ENCODE data around the gene PHACTR2. TPM values are rescaled to one million over a fixed set of nuclear protein-coding genes. Genes with fewer than 3 reads are reported as not detected.

The PHACTR2 gene
- total RNA-seq, 2 donors from 2014 or later = 164 to 222 TPM

GRCh38 chr6:143802833-143803565 lies 125.2 kb downstream of the PHACTR2 start:
- Histone ChIP-seq H3K9me3 (ENCODE audit: control insufficient read depth, low read length) (peaks cover 12% of the 10 kb centered on the region), H3K4me3 (ENCODE audit: low read length) (no peak overlapping the region), H3K4me1 (ENCODE audit: control insufficient read depth, insufficient read depth, low read length) (no peaks in the 10 kb centered on the region), H3K9ac (ENCODE audit: extremely low read depth, low read length, poor library complexity, severe bottlenecking) (no peak overlapping the region), H3K36me3 (ENCODE audit: control insufficient read depth, insufficient read depth, low read length) (peaks cover 85% of the 10 kb centered on the region), H3K27ac (ENCODE audit: low read depth, low read length) (no peak overlapping the region), H3K27me3 (ENCODE audit: control insufficient read depth, insufficient read depth, low read length, poor library complexity, severe bottlenecking) (no peaks in the 10 kb centered on the region)
- Mint-ChIP-seq H3K36me3 (ENCODE audit: low read depth) (peaks cover 84% of the 10 kb centered on the region), H3K4me1 (peaks cover 1% of the 10 kb centered on the region), H3K27ac (peak overlapping the region; percentile 5), H3K27me3 (ENCODE audit: insufficient read depth) (no peaks in the 10 kb centered on the region), H3K9me3 (peaks cover 30% of the 10 kb centered on the region), H3K4me3 (no peak overlapping the region)
- DNase-seq = no peak
- 90 to 97% methylated on average over 7 of the region's 8 CpGs for WGBS, 2 experiments (ENCODE audit: insufficient coverage in 1 of 2, insufficient read length in 1 of 2)
- TF ChIP-seq CTCF (conservative IDR thresholded peaks at IDR 0.05) = no peak

DNA sequence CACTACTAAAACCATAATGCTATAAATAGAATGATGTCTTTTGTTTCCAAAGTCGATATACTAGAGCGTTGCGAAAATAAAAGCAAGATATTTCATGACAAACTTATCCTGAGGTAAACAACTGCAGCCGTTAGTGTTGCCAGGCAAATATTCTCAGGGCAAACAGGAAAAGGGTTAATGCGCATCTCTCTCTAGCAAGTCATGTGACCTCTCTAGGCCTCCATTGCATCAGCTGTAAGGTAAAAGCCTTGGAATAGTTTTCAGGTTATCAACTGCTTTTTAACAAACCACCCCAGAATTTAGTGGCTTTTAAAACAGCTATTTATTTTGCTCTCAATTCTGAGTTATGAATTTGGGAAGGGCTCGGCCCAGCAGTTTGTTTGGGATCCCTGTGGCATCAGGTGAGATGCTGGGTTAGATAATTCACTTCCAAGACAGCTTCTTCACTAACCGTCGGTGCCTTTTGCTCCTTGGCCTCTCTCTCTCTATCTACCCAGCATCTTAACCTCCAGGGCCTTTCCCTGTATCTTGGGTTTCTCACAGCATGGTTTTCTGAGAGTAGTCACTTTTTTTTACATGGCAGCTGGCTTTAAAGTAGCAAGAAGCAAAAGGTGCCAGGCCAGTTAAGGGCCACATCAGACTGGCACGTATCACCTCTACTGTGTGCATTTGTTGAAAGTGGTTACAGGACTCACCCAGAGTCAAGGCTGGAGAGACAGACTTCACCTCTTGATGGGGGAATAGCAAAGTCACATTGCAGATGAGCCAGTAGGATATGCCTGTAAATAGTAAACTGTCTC lies 126.2 kb downstream of the PHACTR2 start:
- Mint-ChIP-seq H3K27ac (peak overlapping the region; percentile 79), H3K9me3 (peaks cover 21% of the 10 kb centered on the region), H3K4me3 (no peak overlapping the region), H3K4me1 (peaks cover 1% of the 10 kb centered on the region), H3K27me3 (ENCODE audit: insufficient read depth) (no peaks in the 10 kb centered on the region), H3K36me3 (ENCODE audit: low read depth) (peaks cover 81% of the 10 kb centered on the region)
- DNase-seq = peak; percentile 54
- WGBS, 2 experiments (ENCODE audit: insufficient coverage in 1 of 2, insufficient read length in 1 of 2) = 93 to 95% methylated on average over 8 to 9 of the region's 9 CpGs
- no peak overlapping the region for H3K9ac ChIP-seq (ENCODE audit: extremely low read depth, low read length, poor library complexity, severe bottlenecking)
- peaks cover 89% of the 10 kb centered on the region for H3K36me3 ChIP-seq (ENCODE audit: control insufficient read depth, insufficient read depth, low read length)
- peaks cover 5% of the 10 kb centered on the region for H3K9me3 ChIP-seq (ENCODE audit: control insufficient read depth, low read length)
- no peak overlapping the region for H3K27ac ChIP-seq (ENCODE audit: low read depth, low read length)
- no peak overlapping the region for H3K4me3 ChIP-seq (ENCODE audit: low read length)
- H3K4me1 ChIP-seq (ENCODE audit: control insufficient read depth, insufficient read depth, low read length) = no peaks in the 10 kb centered on the region
- TF ChIP-seq CTCF (conservative IDR thresholded peaks at IDR 0.05) = no peak
- H3K27me3 ChIP-seq (ENCODE audit: control insufficient read depth, insufficient read depth, low read length, poor library complexity, severe bottlenecking) = no peaks in the 10 kb centered on the region

DNA sequence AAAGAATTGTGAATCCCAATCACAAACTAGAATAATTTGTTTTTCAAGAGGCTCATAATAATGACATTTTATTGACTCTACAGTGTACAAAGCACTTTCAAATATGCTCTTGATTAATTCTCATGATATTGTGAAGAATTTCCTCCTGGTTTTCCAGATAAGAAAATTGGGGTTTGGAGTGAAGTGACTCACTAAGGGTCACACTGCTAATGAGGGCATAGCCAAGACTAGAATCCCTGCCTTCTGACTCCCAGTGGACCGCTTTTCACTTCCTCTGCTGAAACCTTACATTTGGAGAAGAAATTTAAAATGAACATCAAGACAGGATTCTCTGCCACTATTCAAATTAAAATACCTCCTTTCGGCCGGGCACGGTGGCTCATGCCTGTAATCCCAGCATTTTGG lies 127.1 kb downstream of the PHACTR2 start:
- no peak overlapping the region for H3K27ac Mint-ChIP-seq
- Histone ChIP-seq H3K4me3 (ENCODE audit: low read length) (no peak overlapping the region), H3K9ac (ENCODE audit: extremely low read depth, low read length, poor library complexity, severe bottlenecking) (no peak overlapping the region), H3K9me3 (ENCODE audit: control insufficient read depth, low read length) (peaks cover under 1% of the 10 kb centered on the region), H3K27ac (ENCODE audit: low read depth, low read length) (no peak overlapping the region), H3K36me3 (ENCODE audit: control insufficient read depth, insufficient read depth, low read length) (peaks cover 91% of the 10 kb centered on the region), H3K4me1 (ENCODE audit: control insufficient read depth, insufficient read depth, low read length) (no peaks in the 10 kb centered on the region), H3K27me3 (ENCODE audit: control insufficient read depth, insufficient read depth, low read length, poor library complexity, severe bottlenecking) (no peaks in the 10 kb centered on the region)
- no peaks in the 10 kb centered on the region for H3K27me3 Mint-ChIP-seq (ENCODE audit: insufficient read depth)
- TF ChIP-seq CTCF (conservative IDR thresholded peaks at IDR 0.05) = no peak
- no peak for DNase-seq
- H3K9me3 Mint-ChIP-seq = peaks cover 12% of the 10 kb centered on the region
- H3K36me3 Mint-ChIP-seq (ENCODE audit: low read depth) = peaks cover 75% of the 10 kb centered on the region
- WGBS, 2 experiments (ENCODE audit: insufficient coverage in 1 of 2, insufficient read length in 1 of 2) = 67 to 71% methylated on average over 3 to 4 of the region's 4 CpGs
- peaks cover 1% of the 10 kb centered on the region for H3K4me1 Mint-ChIP-seq
- no peak overlapping the region for H3K4me3 Mint-ChIP-seq

Measured in endodermal cell (in vitro differentiated cells).